ENCODE data around the gene CSNK2A2. TPM values are rescaled to one million over a fixed set of nuclear protein-coding genes. Genes with fewer than 3 reads are reported as not detected.

CSNK2A2 gene
- total RNA-seq, 5 donors from 2014 or later (not counting 1 experiment from before 2014, with no cell fraction given): 51.9 to 62.4 (median 55.0) TPM

- peak overlapping the region; percentile 35 to 80 (median 70) for H3K4me3 Mint-ChIP-seq
- DNase-seq: no peak
- WGBS (ENCODE audit: insufficient coverage): 50% methylated on average over 1 of the region's 7 CpGs
- ATAC-seq (replicated peaks in 1 of 4): no peak
- ChIA-PET POLR2A (interaction anchor here in 1 of 2 donors (0.5 kb wide), 1 partner anchor 48 kb away, joined by 5 read pairs; no protein-coding TSS in a partner anchor), CTCF (interaction anchor here in 1 of 2 donors (0.6 to 0.8 kb wide), 3 partner anchors 8 to 33 kb away, joined by 3 to 5 read pairs (median 3); no protein-coding TSS in a partner anchor)
- H3K9me3 Mint-ChIP-seq: no peaks in the 10 kb centered on the region
- H3K27me3 Mint-ChIP-seq: peaks cover 12 to 26% of the 10 kb centered on the region in 2 donors
- no peak overlapping the region for H3K4me3 ChIP-seq (ENCODE audit: control insufficient read depth in 1 of 2, extremely low read depth in 1 of 2, low read length in 1 of 2)
- peaks cover 26 to 31% (median 30%) of the 10 kb centered on the region in 3 donors for H3K4me1 Mint-ChIP-seq
- no peak overlapping the region for H3K27ac ChIP-seq (ENCODE audit: low read length)
- peaks cover 9 to 18% of the 10 kb centered on the region in 2 experiments for H3K4me1 ChIP-seq (ENCODE audit: control insufficient read depth in 1 of 2, extremely low read depth in 1 of 2, insufficient read depth in 2 of 2, low read length in 2 of 2)
- no peaks in the 10 kb centered on the region for H3K9me3 ChIP-seq
- no peak overlapping the region for H3K27ac Mint-ChIP-seq
- peaks cover 10% of the 10 kb centered on the region for H3K36me3 Mint-ChIP-seq
- H3K36me3 ChIP-seq (ENCODE audit: control insufficient read depth in 2 of 2, extremely low read depth in 1 of 2, insufficient read depth in 1 of 2, low read length in 1 of 2): peaks cover 0 to 7% of the 10 kb centered on the region in 2 donors
- peaks cover 0 to 18% of the 10 kb centered on the region in 2 experiments for H3K27me3 ChIP-seq (replicated peaks in 1 of 2; ENCODE audit: control insufficient read depth in 2 of 2, extremely low read depth in 1 of 2, insufficient read depth in 2 of 2, low read length in 1 of 2)
These were observed 2.3 kb upstream of the CSNK2A2 start for GRCh38 chr16:58200004-58200797.

DNA sequence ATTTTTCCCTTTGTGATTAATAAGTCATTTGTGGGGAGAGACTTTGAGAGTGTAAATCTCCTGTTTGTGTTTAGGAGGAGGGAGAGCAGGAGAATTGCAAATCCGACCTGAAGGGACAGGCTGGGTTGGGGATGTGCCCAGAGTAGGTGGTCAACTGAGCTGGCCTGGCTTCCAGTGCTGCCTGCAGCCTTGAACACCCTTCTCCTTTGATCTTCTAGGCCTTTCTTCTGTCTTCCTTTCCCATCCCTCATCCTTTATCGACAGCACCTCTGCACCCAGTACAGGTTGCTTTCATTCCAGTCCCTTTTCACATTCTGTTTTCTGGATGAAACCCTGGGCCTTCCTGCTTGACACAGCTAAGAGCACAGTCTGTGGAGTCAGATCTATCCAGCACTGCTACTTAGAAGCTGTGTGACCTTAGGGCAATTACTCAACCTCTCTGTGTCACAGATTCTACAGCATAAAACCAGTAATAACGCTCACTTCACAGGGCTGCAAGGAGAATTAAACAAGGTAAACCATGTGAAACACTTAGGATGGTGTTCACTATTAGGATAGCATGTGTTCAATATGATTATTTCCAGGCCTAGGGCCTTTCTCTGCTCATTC lies 1.0 kb upstream of the CSNK2A2 start:
- POLR2A ChIA-PET: interaction anchor here (0.6 to 1.0 kb wide), 2 partner anchors 10 to 380 kb away, joined by 3 to 8 read pairs; no protein-coding TSS in a partner anchor

GRCh38 chr16:58197314-58198012 lies 443 bp downstream of the CSNK2A2 start:
- CTCF ChIA-PET: interaction anchor here (1.2 to 1.4 kb wide), 2 partner anchors 18 to 68 kb away, joined by 3 to 6 read pairs; partner anchors contain the start of gene CFAP20 (in 1 of the 2)
- DNase-seq (peak in 7 of 35 experiments; percentile 4 to 25 (median 6)), ATAC-seq (replicated peaks in 1 of 4) (peak; percentile 9 to 42 (median 32))
- no peaks in the 10 kb centered on the region for H3K9me3 Mint-ChIP-seq
- H3K4me1 Mint-ChIP-seq: peaks cover 51 to 54% (median 53%) of the 10 kb centered on the region in 3 donors
- peaks cover 0 to 10% of the 10 kb centered on the region in 2 experiments for H3K27me3 ChIP-seq (replicated peaks in 1 of 2; ENCODE audit: control insufficient read depth in 2 of 2, extremely low read depth in 1 of 2, insufficient read depth in 2 of 2, low read length in 1 of 2)
- peak overlapping the region; percentile 78 to 79 for H3K27ac Mint-ChIP-seq
- POLR2A ChIA-PET: interaction anchor here (0.5 to 1.2 kb wide), 3 partner anchors 27 to 640 kb away, joined by 3 read pairs; partner anchors contain the start of gene CFAP20 (in 1 of the 2)
- H3K27ac ChIP-seq (ENCODE audit: low read length): no peak overlapping the region
- peaks cover 0 to 25% of the 10 kb centered on the region in 2 donors for H3K36me3 ChIP-seq (ENCODE audit: control insufficient read depth in 2 of 2, extremely low read depth in 1 of 2, insufficient read depth in 1 of 2, low read length in 1 of 2)
- WGBS (ENCODE audit: insufficient coverage): under 1% methylated on average over 77 of the region's 97 CpGs
- H3K4me1 ChIP-seq (ENCODE audit: control insufficient read depth in 1 of 2, extremely low read depth in 1 of 2, insufficient read depth in 2 of 2, low read length in 2 of 2): peaks cover 9 to 18% of the 10 kb centered on the region in 2 experiments
- peaks cover 30% of the 10 kb centered on the region for H3K36me3 Mint-ChIP-seq
- peak overlapping the region; percentile 80 to 89 (median 84) for H3K4me3 Mint-ChIP-seq
- H3K27me3 Mint-ChIP-seq: peaks cover 6 to 16% of the 10 kb centered on the region in 2 donors
- peak overlapping the region; percentile 28 to 50 for H3K4me3 ChIP-seq (ENCODE audit: control insufficient read depth in 1 of 2, extremely low read depth in 1 of 2, low read length in 1 of 2)
- no peaks in the 10 kb centered on the region for H3K9me3 ChIP-seq

More for the DNA sequence above, 1.0 kb upstream of the CSNK2A2 start:
- peaks cover 9 to 18% of the 10 kb centered on the region in 2 experiments for H3K4me1 ChIP-seq (ENCODE audit: control insufficient read depth in 1 of 2, extremely low read depth in 1 of 2, insufficient read depth in 2 of 2, low read length in 2 of 2)
- Mint-ChIP-seq H3K27me3 (peaks cover 6 to 20% of the 10 kb centered on the region in 2 donors), H3K4me3 (peak overlapping the region; percentile 70 to 80 (median 78)), H3K36me3 (peaks cover 17% of the 10 kb centered on the region), H3K9me3 (no peaks in the 10 kb centered on the region), H3K4me1 (peaks cover 37 to 42% (median 41%) of the 10 kb centered on the region in 3 donors), H3K27ac (peak overlapping the region; percentile 55 to 56)
- ATAC-seq (replicated peaks in 1 of 4) (no peak), DNase-seq (no peak)
- no peaks in the 10 kb centered on the region for H3K9me3 ChIP-seq
- CTCF ChIA-PET: interaction anchor here (0.7 to 0.9 kb wide), 4 partner anchors 9 to 71 kb away, joined by 3 read pairs; partner anchors contain the start of gene CFAP20 (in 1 of the 2)
- no peak overlapping the region for H3K27ac ChIP-seq (ENCODE audit: low read length)
- H3K36me3 ChIP-seq (ENCODE audit: control insufficient read depth in 2 of 2, extremely low read depth in 1 of 2, insufficient read depth in 1 of 2, low read length in 1 of 2): peaks cover 0 to 17% of the 10 kb centered on the region in 2 donors
- WGBS (ENCODE audit: insufficient coverage): 86% methylated on average over 2 of the region's 3 CpGs
- no peak overlapping the region for H3K4me3 ChIP-seq (ENCODE audit: control insufficient read depth in 1 of 2, extremely low read depth in 1 of 2, low read length in 1 of 2)
- H3K27me3 ChIP-seq (replicated peaks in 1 of 2; ENCODE audit: control insufficient read depth in 2 of 2, extremely low read depth in 1 of 2, insufficient read depth in 2 of 2, low read length in 1 of 2): peaks cover 0 to 18% of the 10 kb centered on the region in 2 experiments

DNA sequence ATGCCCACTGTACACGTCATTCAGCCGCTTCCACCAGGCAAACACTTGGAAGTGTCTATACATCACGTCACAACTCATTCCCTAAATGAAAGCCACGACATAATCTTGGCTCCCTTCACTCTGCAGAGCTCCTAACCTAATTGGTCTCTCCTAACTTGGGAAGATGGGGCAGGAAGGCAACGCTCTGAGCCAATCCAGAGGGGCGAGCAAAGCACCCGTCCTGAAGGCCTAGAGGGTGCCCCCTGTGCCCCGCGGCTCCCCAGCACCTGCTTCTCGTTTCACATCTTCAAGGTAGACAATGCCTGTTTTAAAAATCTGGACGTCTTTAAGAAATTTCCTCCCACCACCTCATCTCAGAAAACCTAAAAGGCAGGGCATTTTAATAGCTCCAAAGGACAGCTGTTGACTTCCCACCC lies 1.0 kb downstream of the CSNK2A2 start:
- Mint-ChIP-seq H3K9me3 (no peaks in the 10 kb centered on the region), H3K27me3 (peaks cover 3 to 11% of the 10 kb centered on the region in 2 donors), H3K4me3 (peak overlapping the region; percentile 80 to 89 (median 84)), H3K27ac (peak overlapping the region; percentile 78 to 79), H3K4me1 (peaks cover 55 to 58% (median 58%) of the 10 kb centered on the region in 3 donors), H3K36me3 (peaks cover 35% of the 10 kb centered on the region)
- H3K27me3 ChIP-seq (replicated peaks in 1 of 2; ENCODE audit: control insufficient read depth in 2 of 2, extremely low read depth in 1 of 2, insufficient read depth in 2 of 2, low read length in 1 of 2): peaks cover 0 to 9% of the 10 kb centered on the region in 2 experiments
- DNase-seq (peak in 1 of 35 experiments; percentile 11), ATAC-seq (replicated peaks in 1 of 4) (no peak)
- ChIA-PET CTCF (interaction anchor here (0.6 to 1.4 kb wide), 3 partner anchors 17 to 138 kb away, joined by 3 to 6 read pairs (median 4); partner anchors contain the start of gene CFAP20 (in 1 of the 2)), POLR2A (interaction anchor here (0.6 to 1.2 kb wide), 3 partner anchors 68 to 639 kb away, joined by 3 to 4 read pairs (median 3); partner anchors contain the start of gene CFAP20 (in 1 of the 2))
- H3K36me3 ChIP-seq (ENCODE audit: control insufficient read depth in 2 of 2, extremely low read depth in 1 of 2, insufficient read depth in 1 of 2, low read length in 1 of 2): peaks cover 0 to 30% of the 10 kb centered on the region in 2 donors
- no peak overlapping the region for H3K27ac ChIP-seq (ENCODE audit: low read length)
- H3K4me3 ChIP-seq (ENCODE audit: control insufficient read depth in 1 of 2, extremely low read depth in 1 of 2, low read length in 1 of 2): peak overlapping the region; percentile 28 to 50
- 29% methylated on average over 8 of the region's 11 CpGs for WGBS (ENCODE audit: insufficient coverage)
- H3K4me1 ChIP-seq (ENCODE audit: control insufficient read depth in 1 of 2, extremely low read depth in 1 of 2, insufficient read depth in 2 of 2, low read length in 2 of 2): peaks cover 9 to 18% of the 10 kb centered on the region in 2 experiments
- no peaks in the 10 kb centered on the region for H3K9me3 ChIP-seq

- H3K27me3 ChIP-seq (replicated peaks in 1 of 2; ENCODE audit: control insufficient read depth in 2 of 2, extremely low read depth in 1 of 2, insufficient read depth in 2 of 2, low read length in 1 of 2): peaks cover 0 to 3% of the 10 kb centered on the region in 2 experiments
- Mint-ChIP-seq H3K9me3 (no peaks in the 10 kb centered on the region), H3K36me3 (peaks cover 43% of the 10 kb centered on the region), H3K4me1 (peaks cover 63 to 70% (median 66%) of the 10 kb centered on the region in 3 donors), H3K27ac (peak overlapping the region in 1 of 2 donors; percentile 80), H3K4me3 (peak overlapping the region; percentile 80 to 89 (median 84)), H3K27me3 (peaks cover 0 to 7% of the 10 kb centered on the region in 2 donors)
- POLR2A ChIA-PET: no interaction called here
- peaks cover 9 to 18% of the 10 kb centered on the region in 2 experiments for H3K4me1 ChIP-seq (ENCODE audit: control insufficient read depth in 1 of 2, extremely low read depth in 1 of 2, insufficient read depth in 2 of 2, low read length in 2 of 2)
- no peak overlapping the region for H3K4me3 ChIP-seq (ENCODE audit: control insufficient read depth in 1 of 2, extremely low read depth in 1 of 2, low read length in 1 of 2)
- ATAC-seq (replicated peaks in 1 of 4) (no peak), DNase-seq (no peak)
- H3K36me3 ChIP-seq (ENCODE audit: control insufficient read depth in 2 of 2, extremely low read depth in 1 of 2, insufficient read depth in 1 of 2, low read length in 1 of 2): peaks cover 0 to 41% of the 10 kb centered on the region in 2 donors
- WGBS (ENCODE audit: insufficient coverage): 100% methylated on average over 1 of the region's 3 CpGs
- H3K9me3 ChIP-seq: no peaks in the 10 kb centered on the region
- H3K27ac ChIP-seq (ENCODE audit: low read length): no peak overlapping the region
- CTCF ChIA-PET: interaction anchor here in 1 of 2 donors (1.0 kb wide), 1 partner anchor 67 kb away, joined by 4 read pairs; the partner anchor contains the start of gene CFAP20
These were observed 2.1 kb downstream of the CSNK2A2 start for GRCh38 chr16:58195771-58196170.

Data from T-cell (primary cell).